Gastrocnemius medialis (tissue), 4 donors: Measurements from ENCODE around the gene KRTAP10-6. TPM values are rescaled to one million over a fixed set of nuclear protein-coding genes. Genes with fewer than 3 reads are reported as not detected.
"Not testable (repeated sequence)": the region's sequence is repeated elsewhere in the genome, so short reads cannot be mapped to it uniquely, and the experiment has no call there.

Experiments used
- ATAC-seq, 2 donors: fragments of 150-250 bp; one replicate each; pipeline ENCODE4 v1.9.1; 2016
- DNase-seq, 2 donors: peaks; one replicate each; pipeline ENCODE4 v3.0.0-alpha.2; 2019
- H3K27ac ChIP-seq, 4 donors: fragments of 200-600 bp; sonication (generic); 1 replicate in 1 of 4; 2 replicates in 3 of 4; pipeline ENCODE4 v1.5.1; 2016 to 2018; ENCODE audit warnings: mild to moderate bottlenecking in 2 of 4, moderate library complexity in 1 of 4
- H3K27me3 ChIP-seq, 3 donors: fragments of 200-600 bp; sonication (generic) in 2 of 3; 1 replicate in 1 of 3; 2 replicates in 2 of 3; pipeline versions ENCODE4 v1.5.1 to v1.6.0; 2016 to 2019; ENCODE audit warnings: mild to moderate bottlenecking in 1 of 3, moderate library complexity in 1 of 3
- H3K36me3 ChIP-seq, 2 donors: fragments of 200-600 bp; sonication (generic) in 1 of 2; one replicate each; pipeline ENCODE4 v1.5.1; 2017 to 2018
- H3K4me1 ChIP-seq, 2 donors: fragments of 200-600 bp; sonication (generic) in 1 of 2; one replicate each; pipeline ENCODE4 v1.5.1; 2016 to 2017; ENCODE audit warnings: mild to moderate bottlenecking in 2 of 2
- H3K4me3 ChIP-seq, 4 donors: fragments of 200-600 bp; sonication (generic) in 3 of 4; 1 replicate in 1 of 4; 2 replicates in 3 of 4; pipeline ENCODE4 v1.5.1; 2016 to 2019; ENCODE audit warnings: mild to moderate bottlenecking in 2 of 4
- H3K9me3 ChIP-seq, 3 donors: fragments of 200-600 bp; sonication (generic) in 2 of 3; 1 replicate in 1 of 3; 2 replicates in 2 of 3; pipeline ENCODE4 v1.5.1; 2016 to 2019
- CTCF ChIP-seq, 5 experiments: fragments of 450-650 bp in 3 of 5; fragments of 200-600 bp in 2 of 5; sonication (generic) in 2 of 5; IDR thresholded peaks in 4 of 5; conservative IDR thresholded peaks in 1 of 5; 1 replicate in 4 of 5; 2 replicates in 1 of 5; pipeline ENCODE4 v1.5.1; 2016 to 2019; ENCODE audit warnings: antibody characterized with exemption in 5 of 5, mild to moderate bottlenecking in 3 of 5, moderate library complexity in 3 of 5
- POLR2A ChIP-seq, 2 donors: fragments of 450-650 bp; IDR thresholded peaks; one replicate each; pipeline ENCODE4 v1.6.1; 2017; ENCODE audit warnings: antibody characterized with exemption in 2 of 2, mild to moderate bottlenecking in 2 of 2, moderate library complexity in 2 of 2
- in situ Hi-C, 4 donors: fragments of 200-750 bp; cut with MboI; loops; one replicate each; pipeline versions ENCODE4 v1.15.0 to v1.8.0; 2017; ENCODE audit warnings: low sequenced_read_pairs in 4 of 4
- intact Hi-C: fragments of 100-400 bp; cut with DNase I; formaldehyde crosslinking; loops from one replicate; pipeline ENCODE4 v1.15.1; 2023; ENCODE audit warnings: low total_unique reads
- total RNA-seq, 4 donors: library from RNA; depleted of rRNA; stranded (reverse); fragments of >200 nt; gene quantifications; one replicate each; pipeline versions ENCODE4 v1.1.0 to v1.2.3, GENCODE V29; 2016

Gene KRTAP10-6
- total RNA-seq, 4 donors from 2014 or later, result not detected

GRCh38 chr21:44552681-44553080, 39.6 kb downstream of the KRTAP10-6 start:
- peaks cover 49 to 71% (median 58%) of the 10 kb centered on the region in 3 donors for H3K27me3 ChIP-seq
- DNase-seq, result no peak

DNA sequence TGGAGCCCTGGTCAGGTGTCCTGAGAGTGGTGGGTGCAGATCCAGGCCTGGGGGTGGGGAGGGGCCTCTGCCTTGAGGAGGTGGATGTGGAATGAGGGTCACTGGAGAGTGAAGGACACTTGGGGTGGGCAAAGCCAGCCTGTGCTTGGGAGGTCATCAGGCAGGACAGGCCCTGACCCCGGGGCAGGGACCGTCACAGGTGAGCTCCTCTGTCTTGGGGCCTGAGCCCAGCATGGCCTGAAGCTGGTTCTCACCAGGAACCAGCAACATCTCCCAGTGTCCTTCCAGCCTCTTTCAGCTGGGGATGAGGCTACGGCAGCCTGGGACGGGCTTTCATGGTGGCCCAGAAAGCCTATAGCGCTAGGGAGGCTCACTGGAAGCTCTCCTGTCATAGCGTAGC, 40.2 kb downstream of the KRTAP10-6 start:
- Histone ChIP-seq H3K4me3 (no peak overlapping the region), H3K27ac (no peak overlapping the region), H3K36me3 (no peaks in the 10 kb centered on the region), H3K27me3 (peaks cover 44 to 70% (median 52%) of the 10 kb centered on the region in 3 donors), H3K9me3 (no peaks in the 10 kb centered on the region), H3K4me1 (no peaks in the 10 kb centered on the region)
- DNase-seq (no peak), ATAC-seq (no peak)
- intact Hi-C loops, result no loop called here
- in situ Hi-C loops, result no loop called here
- TF ChIP-seq POLR2A (IDR thresholded peaks at IDR 0.05) (no peak), CTCF (IDR thresholded peaks at IDR 0.05 in 4 of 5, conservative IDR thresholded peaks at IDR 0.05 in 1 of 5) (no peak)

More at GRCh38 chr21:44552681-44553080, 39.6 kb downstream of the KRTAP10-6 start:
- H3K27ac ChIP-seq, result no peak overlapping the region
- no peaks in the 10 kb centered on the region for H3K36me3 ChIP-seq
- intact Hi-C loops, result no loop called here
- no peaks in the 10 kb centered on the region for H3K9me3 ChIP-seq
- H3K4me1 ChIP-seq, result no peaks in the 10 kb centered on the region
- TF ChIP-seq CTCF (IDR thresholded peaks at IDR 0.05 in 4 of 5, conservative IDR thresholded peaks at IDR 0.05 in 1 of 5) (no peak), POLR2A (IDR thresholded peaks at IDR 0.05) (no peak)
- no peak overlapping the region for H3K4me3 ChIP-seq
- in situ Hi-C loops, result no loop called here
- ATAC-seq, result no peak

DNA sequence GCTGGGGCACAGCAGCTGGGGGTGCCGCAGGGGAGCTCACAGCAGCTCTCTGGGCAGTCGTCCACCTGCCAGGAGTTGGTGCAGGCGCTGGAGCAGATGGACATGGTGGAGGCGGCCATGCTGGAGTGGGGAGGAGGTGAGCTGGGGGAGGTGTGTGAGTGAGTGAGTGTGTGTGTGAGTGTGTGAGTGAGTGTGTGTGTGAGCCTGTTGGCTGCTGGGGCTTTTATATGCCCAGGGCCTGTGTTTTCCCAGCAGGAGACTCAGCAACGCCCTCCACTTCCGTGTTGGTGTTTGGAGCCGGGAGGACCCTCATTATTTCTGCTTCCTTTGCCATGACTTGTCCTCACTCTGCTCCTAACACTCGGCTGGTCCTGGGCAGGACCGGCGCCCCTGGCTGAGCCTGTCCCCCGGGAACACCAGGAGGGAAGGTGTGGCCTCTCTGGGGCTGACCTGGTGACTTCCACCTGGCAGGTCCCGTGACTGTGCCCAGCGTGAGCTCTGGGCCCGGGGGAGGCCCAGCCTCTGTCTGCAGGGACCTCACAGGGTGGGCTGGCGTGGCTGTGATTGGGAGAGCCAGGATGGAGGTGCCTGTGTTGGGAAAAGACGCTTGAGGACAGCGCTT, 40.9 kb downstream of the KRTAP10-6 start, which contains the start of gene KRTAP10-2:
KRTAP10-2 (minus strand) TSS at position 166 of the 622 bp plus-strand sequence; CDS start at position 119, 47 bp downstream.
- no peaks in the 10 kb centered on the region for H3K36me3 ChIP-seq
- H3K4me3 ChIP-seq, result no peak within 1 kb of the TSS
- in situ Hi-C loops (no loop called here), intact Hi-C loops (no loop called here)
- no peak for ATAC-seq
- no peak for DNase-seq
- peaks cover 38 to 64% (median 45%) of the 10 kb centered on the region in 3 donors for H3K27me3 ChIP-seq
- H3K4me1 ChIP-seq, result no peaks in the 10 kb centered on the region
- no peaks in the 10 kb centered on the region for H3K9me3 ChIP-seq
- TF ChIP-seq CTCF (IDR thresholded peaks at IDR 0.05 in 4 of 5, conservative IDR thresholded peaks at IDR 0.05 in 1 of 5), result no peak
- no peak for TF ChIP-seq POLR2A (IDR thresholded peaks at IDR 0.05)
- H3K27ac ChIP-seq, result no peak within 1 kb of the TSS

GRCh38 chr21:44550807-44551206, 41.5 kb downstream of the KRTAP10-6 start:
- in situ Hi-C loops (no loop called here), intact Hi-C loops (no loop called here)
- Histone ChIP-seq H3K27me3 (peaks cover 37 to 57% (median 45%) of the 10 kb centered on the region in 3 donors), H3K4me1 (no peaks in the 10 kb centered on the region), H3K36me3 (no peaks in the 10 kb centered on the region), H3K9me3 (no peaks in the 10 kb centered on the region), H3K4me3 (no peak overlapping the region), H3K27ac (no peak overlapping the region)
- TF ChIP-seq POLR2A (IDR thresholded peaks at IDR 0.05) (no peak), CTCF (IDR thresholded peaks at IDR 0.05 in 4 of 5, conservative IDR thresholded peaks at IDR 0.05 in 1 of 5) (no peak)
- DNase-seq (no peak), ATAC-seq (no peak)

DNA sequence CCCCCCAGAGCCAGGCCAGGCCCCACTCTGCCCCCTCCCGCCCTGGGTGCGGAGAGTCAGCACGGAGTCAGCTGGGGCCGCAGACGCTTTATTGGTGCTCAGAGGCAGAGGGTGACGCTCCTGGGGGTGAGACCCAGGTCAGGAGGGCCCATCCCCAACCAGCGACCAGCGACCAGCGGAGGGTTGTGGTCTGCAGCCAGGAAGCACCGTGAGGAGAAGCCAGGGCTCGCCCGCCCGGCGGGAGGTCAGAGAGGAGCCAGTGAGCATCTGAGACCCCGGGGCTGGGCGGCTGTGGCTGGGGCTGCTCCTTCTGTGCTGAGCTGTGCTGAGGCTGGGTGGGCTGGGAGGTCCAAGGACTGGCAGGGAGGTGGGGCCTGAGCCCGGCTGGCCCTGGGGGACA, 42.0 kb downstream of the KRTAP10-6 start:
- H3K4me3 ChIP-seq, H3K27ac ChIP-seq, DNase-seq, in situ Hi-C loops, H3K4me1 ChIP-seq, H3K9me3 ChIP-seq, ATAC-seq, H3K36me3 ChIP-seq, intact Hi-C loops: not testable (repeated sequence)
- H3K27me3 ChIP-seq, result peaks cover 36 to 52% (median 44%) of the 10 kb centered on the region in 3 donors
